GM21367 (cell line): ENCODE measurements around the gene RDH8.

ENCODE experiments used
- ATAC-seq: cut with Tn5 transposase; IDR thresholded peaks from one replicate; pipeline ENCODE4 v1.9.1; 2021; ENCODE audit not compliant: unreplicated experiment

RDH8 gene

GRCh38 chr19:10036601-10037071, 23.4 kb downstream of the RDH8 start:
- ATAC-seq, result no peak

GRCh38 chr19:10037367-10037766, 24.1 kb downstream of the RDH8 start:
- ATAC-seq, result no peak

DNA sequence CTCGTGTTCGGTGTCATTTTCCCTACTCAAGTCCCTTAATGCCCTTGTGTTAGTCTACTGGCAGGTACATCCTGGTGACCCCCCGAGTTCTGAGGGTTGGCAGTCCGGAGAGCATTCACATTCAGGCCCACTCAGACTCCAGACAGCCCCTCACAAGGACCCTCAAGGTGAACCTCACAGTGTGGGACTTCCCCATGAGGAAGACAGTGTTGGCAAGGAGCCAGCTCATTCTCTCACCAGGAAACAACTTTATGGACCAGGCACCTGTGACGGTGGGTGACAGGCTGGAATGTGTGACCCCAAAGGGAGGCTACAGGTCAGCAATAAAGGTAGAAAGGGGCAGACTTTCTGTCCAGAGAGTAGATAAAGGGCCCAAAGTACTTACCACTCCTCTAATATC, 24.5 kb downstream of the RDH8 start:
- ATAC-seq, result no peak

- no peak for ATAC-seq
Observed at GRCh38 chr19:10043286-10043927, 30.1 kb downstream of the RDH8 start.

GRCh38 chr19:10044390-10044789, 31.1 kb downstream of the RDH8 start:
- ATAC-seq, result no peak

- ATAC-seq, result no peak
Observed at GRCh38 chr19:10045371-10045770, 32.1 kb downstream of the RDH8 start.

GRCh38 chr19:10049626-10050025, 36.3 kb downstream of the RDH8 start:
- no peak for ATAC-seq

GRCh38 chr19:10052602-10053360, 39.5 kb downstream of the RDH8 start:
- ATAC-seq, result no peak

GRCh38 chr19:10061717-10062310, 48.5 kb downstream of the RDH8 start:
- ATAC-seq, result no peak

DNA sequence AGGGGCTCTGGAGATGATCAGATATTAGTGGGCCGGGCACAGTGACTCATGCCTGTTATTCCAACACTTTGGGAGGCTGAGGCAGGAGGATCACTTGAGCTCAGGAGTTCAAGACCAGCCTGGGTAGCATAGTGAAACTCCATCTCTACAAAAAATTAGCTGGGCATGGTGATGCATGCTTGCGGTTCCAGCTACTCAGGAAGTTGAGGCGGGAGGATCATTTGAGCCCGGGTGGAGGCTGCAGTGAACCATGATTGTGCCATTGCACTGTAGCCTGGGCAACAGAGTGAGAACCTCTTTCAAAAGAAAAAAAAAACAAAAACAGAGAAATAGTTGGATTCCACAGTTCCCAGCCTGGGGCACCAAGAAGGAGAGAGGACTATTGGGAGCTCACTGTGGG, 54.9 kb downstream of the RDH8 start:
- ATAC-seq, result no peak

GRCh38 chr19:10069046-10069445, 55.8 kb downstream of the RDH8 start:
- no peak for ATAC-seq

- no peak for ATAC-seq
Observed at GRCh38 chr19:10070730-10071446, 57.6 kb downstream of the RDH8 start.
